HEK293 (cell line): ENCODE measurements around the gene NEURL4.
A peak's percentile ranks its signal among the peaks of the same experiment; 100 is the strongest.
"Not testable (repeated sequence)": the region's sequence is repeated elsewhere in the genome, so short reads cannot be mapped to it uniquely, and the experiment has no call there.

ENCODE experiments used
- CTCF ChIA-PET: fragments of 350-600 bp; formaldehyde crosslinking; extraction: SDS; loops from one replicate; lab custom pipeline; 2021; ENCODE audit warnings: antibody characterized with exemption; lab: Yijun Ruan, JAX
- POLR2A ChIA-PET: fragments of 300-600 bp; formaldehyde crosslinking; extraction: SDS; loops from one replicate; lab custom pipeline; 2020; ENCODE audit warnings: antibody characterized with exemption, inconsistent platforms; lab: Yijun Ruan, JAX
- H3K27ac ChIP-seq: fragments of 200-500 bp; sonication (Bioruptor generic); 2 replicates; pipeline ENCODE4 v1.5.1; 2014; ENCODE audit warnings: low read depth, low read length, control low read depth, inconsistent platforms; ENCODE audit errors: extremely low read depth
- H3K36me3 ChIP-seq, 2 experiments: fragments of 200-500 bp in 1 of 2; sonication (Bioruptor generic) in 1 of 2; 1 replicate in 1 of 2; 2 replicates in 1 of 2; pipeline ENCODE4 v1.5.1; 2014 to 2017; ENCODE audit warnings: inconsistent platforms in 2 of 2, low read length in 2 of 2; ENCODE audit not compliant: control insufficient read depth in 2 of 2, insufficient read depth in 1 of 2
- H3K4me1 ChIP-seq: fragments of 200-500 bp; sonication (Bioruptor generic); 2 replicates; pipeline ENCODE4 v1.5.1; 2014; ENCODE audit warnings: mild to moderate bottlenecking, low read length, inconsistent platforms; ENCODE audit not compliant: control insufficient read depth, insufficient read depth
- H3K4me3 ChIP-seq: 2 replicates; pipeline ENCODE4 v1.5.1; 2011; ENCODE audit warnings: low read depth, mild to moderate bottlenecking, control low read depth, low read length, moderate library complexity
- H3K9me3 ChIP-seq: fragments of 200-500 bp; sonication (Bioruptor generic); 2 replicates; pipeline ENCODE4 v1.5.1; 2014; ENCODE audit warnings: low read depth, low read length, inconsistent platforms; ENCODE audit not compliant: control insufficient read depth, insufficient read depth
- ATF2 ChIP-seq: fragments of 450-650 bp; formaldehyde crosslinking; IDR thresholded peaks from 2 replicates; pipeline ENCODE4 v1.5.1; 2016; ENCODE audit warnings: missing biosample characterization, missing genetic modification characterization, low read depth
- HOXC10 ChIP-seq: sonication (generic); formaldehyde crosslinking; IDR thresholded peaks from 2 replicates; pipeline ENCODE4 v1.8.1; 2023; ENCODE audit warnings: mild to moderate bottlenecking, missing genetic modification reagents
- KLF8 ChIP-seq: fragments of 450-650 bp; formaldehyde crosslinking; IDR thresholded peaks from 2 replicates; pipeline ENCODE4 v1.5.1; 2016; ENCODE audit warnings: missing biosample characterization, missing genetic modification characterization
- PATZ1 ChIP-seq: fragments of 450-650 bp; formaldehyde crosslinking; IDR thresholded peaks from 2 replicates; pipeline ENCODE4 v1.5.1; 2016; ENCODE audit warnings: missing biosample characterization, missing genetic modification characterization
- PRDM4 ChIP-seq: fragments of 450-650 bp; formaldehyde crosslinking; IDR thresholded peaks from 2 replicates; pipeline ENCODE4 v1.5.1; 2017; ENCODE audit warnings: missing biosample characterization, missing genetic modification characterization
- SCRT2 ChIP-seq: fragments of 450-650 bp; formaldehyde crosslinking; IDR thresholded peaks from 2 replicates; pipeline ENCODE4 v1.5.1; 2016; ENCODE audit warnings: missing biosample characterization, missing genetic modification characterization
- ZBTB1 ChIP-seq: fragments of 450-650 bp; formaldehyde crosslinking; IDR thresholded peaks from 2 replicates; pipeline ENCODE4 v1.5.1; 2016; ENCODE audit warnings: missing biosample characterization, missing genetic modification characterization
- ZBTB7A ChIP-seq: fragments of 450-650 bp; formaldehyde crosslinking; IDR thresholded peaks from 2 replicates; pipeline ENCODE4 v1.5.1; 2016; ENCODE audit warnings: low read depth, missing biosample characterization, missing genetic modification characterization
- ZBTB8A ChIP-seq: fragments of 450-650 bp; formaldehyde crosslinking; IDR thresholded peaks from 2 replicates; pipeline ENCODE4 v1.5.1; 2016; ENCODE audit warnings: missing biosample characterization, missing genetic modification characterization
- ZNF184 ChIP-seq: fragments of 450-650 bp; IDR thresholded peaks from 2 replicates; pipeline ENCODE4 v1.5.1; 2018; ENCODE audit warnings: missing biosample characterization, mild to moderate bottlenecking, missing genetic modification characterization
- ZNF266 ChIP-seq: fragments of 450-650 bp; formaldehyde crosslinking; IDR thresholded peaks from 2 replicates; pipeline ENCODE4 v1.5.1; 2016; ENCODE audit warnings: missing biosample characterization, missing genetic modification characterization, low read depth
- ZNF350 ChIP-seq: fragments of 450-650 bp; formaldehyde crosslinking; IDR thresholded peaks from 2 replicates; pipeline ENCODE4 v1.5.0; 2017; ENCODE audit warnings: missing biosample characterization, mild to moderate bottlenecking, missing genetic modification characterization
- ZNF391 ChIP-seq: fragments of 450-650 bp; formaldehyde crosslinking; IDR thresholded peaks from 2 replicates; pipeline ENCODE4 v1.5.1; 2016; ENCODE audit warnings: low read depth, missing biosample characterization, missing genetic modification characterization, borderline replicate concordance
- ZNF664 ChIP-seq: fragments of 450-650 bp; formaldehyde crosslinking; IDR thresholded peaks from 2 replicates; pipeline ENCODE4 v1.5.1; 2016; ENCODE audit warnings: missing biosample characterization, missing genetic modification characterization
- ZNF692 ChIP-seq: fragments of 450-650 bp; formaldehyde crosslinking; IDR thresholded peaks from 2 replicates; pipeline ENCODE4 v1.5.1; 2016; ENCODE audit warnings: missing biosample characterization, missing genetic modification characterization
- ZNF837 ChIP-seq: fragments of 450-650 bp; formaldehyde crosslinking; IDR thresholded peaks from 2 replicates; pipeline ENCODE4 v1.5.1; 2016; ENCODE audit warnings: missing biosample characterization, missing genetic modification characterization
- ZXDB ChIP-seq: fragments of 450-650 bp; formaldehyde crosslinking; IDR thresholded peaks from 2 replicates; pipeline ENCODE4 v1.5.1; 2016; ENCODE audit warnings: missing biosample characterization, missing genetic modification characterization

The NEURL4 gene

GRCh38 chr17:7341842-7342241 lies 12.7 kb upstream of the NEURL4 start (continued):
- TF ChIP-seq PRDM4 (no peak), ZNF692 (tag by site-specific recombination) (no peak), ATF2 (tag by site-specific recombination) (no peak), ZBTB1 (tag by site-specific recombination) (no peak), ZNF350 (tag by site-specific recombination) (no peak)

GRCh38 chr17:7340179-7340578 lies 11.0 kb upstream of the NEURL4 start:
- Histone ChIP-seq H3K4me1 (no peaks in the 10 kb centered on the region), H3K9me3 (no peaks in the 10 kb centered on the region), H3K27ac (no peak overlapping the region), H3K36me3 (no peaks in the 10 kb centered on the region), H3K4me3 (no peak overlapping the region)
- TF ChIP-seq ZNF266 (tag by site-specific recombination): no peak
- TF ChIP-seq SCRT2: peak; percentile 80
- POLR2A ChIA-PET: interaction anchor here (0.6 kb wide), 1 partner anchor 11 kb away, joined by 4 read pairs; no protein-coding TSS in a partner anchor
- CTCF ChIA-PET: interaction anchor here (0.7 kb wide), 1 partner anchor 437 kb away, joined by 3 read pairs; no protein-coding TSS in a partner anchor

- not testable (repeated sequence) for H3K36me3 ChIP-seq, H3K4me3 ChIP-seq, H3K9me3 ChIP-seq, H3K27ac ChIP-seq, H3K4me1 ChIP-seq
- CTCF ChIA-PET: interaction anchor here (0.7 to 1.8 kb wide), 4 partner anchors 8 to 653 kb away, joined by 4 to 10 read pairs (median 6); no protein-coding TSS in a partner anchor
- POLR2A ChIA-PET: interaction anchor here (0.8 kb wide), 1 partner anchor 18 kb away, joined by 3 read pairs; no protein-coding TSS in a partner anchor
Observed at GRCh38 chr17:7337600-7337999, 8.5 kb upstream of the NEURL4 start.

- ChIA-PET CTCF (interaction anchor here (0.5 to 1.9 kb wide), 10 partner anchors 9 to 344 kb away, joined by 3 to 10 read pairs (median 4); no protein-coding TSS in a partner anchor), POLR2A (interaction anchor here (0.8 to 1.1 kb wide), 2 partner anchors 17 to 26 kb away, joined by 3 read pairs; no protein-coding TSS in a partner anchor)
- H3K4me1 ChIP-seq: no peaks in the 10 kb centered on the region
- no peak within 1 kb of the TSS for H3K27ac ChIP-seq
- no peaks in the 10 kb centered on the region for H3K36me3 ChIP-seq
- no peak within 1 kb of the TSS for H3K4me3 ChIP-seq
- H3K9me3 ChIP-seq: no peaks in the 10 kb centered on the region
- TF ChIP-seq PRDM4: no peak
- TF ChIP-seq ZBTB8A (tag by site-specific recombination): no peak
- no peak for TF ChIP-seq HOXC10 (CRISPR knock-in tag)
- TF ChIP-seq ZNF391: no peak
- TF ChIP-seq ZNF184 (tag by site-specific recombination): no peak
- TF ChIP-seq PATZ1 (tag by site-specific recombination): no peak
- no peak for TF ChIP-seq ZBTB7A
- TF ChIP-seq ZNF664 (tag by site-specific recombination): no peak
- TF ChIP-seq ZXDB: no peak
- peak; percentile 71; the same call in 1 of the 2 replicates for TF ChIP-seq KLF8 (tag by site-specific recombination)
- TF ChIP-seq ZNF837 (tag by site-specific recombination): no peak
Observed at GRCh38 chr17:7336240-7337175, 7.4 kb upstream of the NEURL4 start, which contains the start of gene ACAP1. Gene ACAP1, plus strand, starts transcription at chr17:7336529. Its CDS starts 206 bp downstream, at chr17:7336735.
